IMR-90 (cell line): Measurements from ENCODE around the gene CERS6. TPM values are rescaled to one million over a fixed set of nuclear protein-coding genes. Genes with fewer than 3 reads are reported as not detected.

ENCODE experiments used
- ATAC-seq: fragments of 200-7000 bp; cut with Tn5 transposase; 2 replicates; pipeline ENCODE4 v1.9.1; 2020; ENCODE audit warnings: low read depth, mild to moderate bottlenecking, moderate library complexity
- BruUV-seq: library from RNA; stranded (reverse); fragments of 400-500 nt; replicated peaks from 2 replicates; lab custom pipeline; 2021; lab: Mats Ljungman, UMichigan
- CTCF ChIA-PET: fragments of 300-600 bp; formaldehyde crosslinking; extraction: SDS; loops from one replicate; lab custom pipeline; 2021; ENCODE audit warnings: antibody characterized with exemption; lab: Yijun Ruan, JAX
- POLR2A ChIA-PET: fragments of 300-600 bp; sonication (Branson Sonifier 250); formaldehyde crosslinking; loops from one replicate; lab custom pipeline; 2022; ENCODE audit warnings: antibody characterized with exemption; ENCODE audit not compliant: unreplicated experiment; lab: Charles Lee
- DNase-seq: peaks from one replicate; pipeline ENCODE4 v3.0.0; 2013
- H2AFZ ChIP-seq: replicated peaks from 2 replicates; pipeline ENCODE3; 2013; ENCODE audit warnings: low read length, mild to moderate bottlenecking; ENCODE audit not compliant: poor library complexity
- H2AK5ac ChIP-seq: 2 replicates; pipeline ENCODE4 v1.6.1; 2013; ENCODE audit warnings: low read depth, low read length, inconsistent platforms
- H2AK9ac ChIP-seq: replicated peaks from 2 replicates; pipeline ENCODE3; 2013; ENCODE audit warnings: mild to moderate bottlenecking, low read depth, low read length, moderate library complexity; ENCODE audit not compliant: poor library complexity
- H2BK120ac ChIP-seq: 2 replicates; pipeline ENCODE4 v1.6.1; 2013; ENCODE audit warnings: low read depth, low read length, inconsistent platforms
- H2BK15ac ChIP-seq: 3 replicates; pipeline ENCODE4 v1.6.1; 2013; ENCODE audit warnings: low read depth, low read length, inconsistent platforms
- H2BK20ac ChIP-seq: 2 replicates; pipeline ENCODE4 v1.6.1; 2013; ENCODE audit warnings: low read depth, mild to moderate bottlenecking, inconsistent platforms, low read length, moderate library complexity
- H2BK5ac ChIP-seq: 2 replicates; pipeline ENCODE4 v1.6.1; 2013; ENCODE audit warnings: mild to moderate bottlenecking, low read depth, low read length, inconsistent platforms; ENCODE audit not compliant: poor library complexity, severe bottlenecking
- H3K14ac ChIP-seq: replicated peaks from 2 replicates; pipeline ENCODE4 v1.6.1; 2013; ENCODE audit warnings: low read depth, low read length, inconsistent platforms
- H3K18ac ChIP-seq: 2 replicates; pipeline ENCODE4 v1.6.1; 2013; ENCODE audit warnings: low read depth, low read length, control low read depth
- H3K23ac ChIP-seq: 2 replicates; pipeline ENCODE4 v1.6.1; 2013; ENCODE audit warnings: low read depth, low read length, inconsistent platforms
- H3K27ac ChIP-seq: 2 replicates; pipeline ENCODE4 v1.5.1; 2013; ENCODE audit warnings: mild to moderate bottlenecking, control low read depth, low read length; ENCODE audit not compliant: insufficient read depth
- H3K27me3 ChIP-seq: 2 replicates; pipeline ENCODE4 v1.6.1; 2013; ENCODE audit warnings: low read length; ENCODE audit not compliant: control insufficient read depth, insufficient read depth
- H3K36me3 ChIP-seq: 2 replicates; pipeline ENCODE4 v1.6.1; 2013; ENCODE audit warnings: low read length, mixed read lengths; ENCODE audit not compliant: control insufficient read depth, insufficient read depth
- H3K4ac ChIP-seq: 2 replicates; pipeline ENCODE4 v1.6.1; 2013; ENCODE audit warnings: low read depth, low read length, inconsistent platforms
- H3K4me1 ChIP-seq: 2 replicates; pipeline ENCODE4 v1.6.1; 2013; ENCODE audit warnings: low read length, mixed read lengths; ENCODE audit not compliant: control insufficient read depth, insufficient read depth
- H3K4me2 ChIP-seq: 2 replicates; pipeline ENCODE4 v1.6.1; 2013; ENCODE audit warnings: low read depth, mild to moderate bottlenecking, control low read depth, low read length, moderate library complexity
- H3K4me3 ChIP-seq: 2 replicates; pipeline ENCODE4 v1.5.1; 2013; ENCODE audit warnings: low read depth, mild to moderate bottlenecking, control low read depth, low read length, moderate library complexity; ENCODE audit not compliant: insufficient read depth
- H3K56ac ChIP-seq: 2 replicates; pipeline ENCODE4 v1.6.1; 2013; ENCODE audit warnings: low read length, inconsistent platforms; ENCODE audit not compliant: insufficient read depth; ENCODE audit errors: extremely low read depth
- H3K79me1 ChIP-seq, 2 experiments: 2 replicates each; pipeline ENCODE4 v1.6.1; 2013; ENCODE audit warnings: low read length in 2 of 2, inconsistent platforms in 1 of 2, low read depth in 1 of 2
- H3K9ac ChIP-seq: 2 replicates; pipeline ENCODE4 v1.6.1; 2013; ENCODE audit warnings: low read depth, low read length, control low read depth
- H3K9me1 ChIP-seq: 2 replicates; pipeline ENCODE4 v1.6.1; 2013; ENCODE audit warnings: low read length, inconsistent platforms; ENCODE audit not compliant: insufficient read depth
- H3K9me3 ChIP-seq: 2 replicates; pipeline ENCODE4 v1.6.1; 2013; ENCODE audit warnings: low read length; ENCODE audit not compliant: control insufficient read depth, insufficient read depth
- H4K20me1 ChIP-seq: 2 replicates; pipeline ENCODE4 v1.6.1; 2013; ENCODE audit warnings: low read length, inconsistent platforms; ENCODE audit not compliant: insufficient read depth
- H4K5ac ChIP-seq: 2 replicates; pipeline ENCODE4 v1.6.1; 2013; ENCODE audit warnings: mild to moderate bottlenecking, low read depth, low read length, control low read depth
- H4K8ac ChIP-seq, 2 experiments: 2 replicates each; pipeline ENCODE4 v1.6.1; 2013; ENCODE audit warnings: low read depth in 2 of 2, low read length in 2 of 2, control low read depth in 1 of 2, inconsistent platforms in 1 of 2
- H4K91ac ChIP-seq: 2 replicates; pipeline ENCODE4 v1.6.1; 2013; ENCODE audit warnings: low read depth, low read length, inconsistent platforms; ENCODE audit not compliant: insufficient read depth
- BHLHE40 ChIP-seq: fragments of 150-350 bp; IDR thresholded peaks from 2 replicates; pipeline ENCODE4 v1.6.1; 2016; ENCODE audit warnings: mild to moderate bottlenecking, low read depth, low read length
- CEBPB ChIP-seq: IDR thresholded peaks from 2 replicates; pipeline ENCODE4 v1.6.1; 2012; ENCODE audit warnings: low read depth, low read length, improper control_type of control experiment
- CHD1 ChIP-seq: IDR thresholded peaks from 2 replicates; pipeline ENCODE4 v1.6.1; 2012; ENCODE audit warnings: low read depth, low read length, improper control_type of control experiment
- CTCF ChIP-seq: conservative IDR thresholded peaks from 2 replicates; pipeline ENCODE4 v1.5.1; 2012; ENCODE audit warnings: mild to moderate bottlenecking, low read depth, low read length, improper control_type of control experiment
- ELK1 ChIP-seq: fragments of 150-350 bp; IDR thresholded peaks from 2 replicates; pipeline ENCODE4 v1.6.1; 2016; ENCODE audit warnings: low read depth, mild to moderate bottlenecking, low read length, moderate library complexity, borderline replicate concordance
- FOS ChIP-seq: fragments of 150-350 bp; IDR thresholded peaks from 2 replicates; pipeline ENCODE4 v1.6.1; 2016; ENCODE audit warnings: low read depth, low read length
- MAFK ChIP-seq: IDR thresholded peaks from 2 replicates; pipeline ENCODE4 v1.6.1; 2012; ENCODE audit warnings: low read depth, low read length, improper control_type of control experiment
- MAZ ChIP-seq: IDR thresholded peaks from 2 replicates; pipeline ENCODE4 v1.6.1; 2012; ENCODE audit warnings: low read depth, mild to moderate bottlenecking, low read length, improper control_type of control experiment, moderate library complexity, borderline replicate concordance
- MXI1 ChIP-seq: IDR thresholded peaks from 2 replicates; pipeline ENCODE4 v1.6.1; 2012; ENCODE audit warnings: low read depth, mild to moderate bottlenecking, low read length, moderate library complexity, borderline replicate concordance
- NFE2L2 ChIP-seq: fragments of 150-350 bp; IDR thresholded peaks from 2 replicates; pipeline ENCODE4 v1.6.1; 2016; ENCODE audit warnings: low read depth, mild to moderate bottlenecking, low read length
- POLR2A ChIP-seq: IDR thresholded peaks from 2 replicates; pipeline ENCODE4 v1.6.1; 2012; ENCODE audit warnings: mild to moderate bottlenecking, low read depth, low read length
- RAD21 ChIP-seq: IDR thresholded peaks from 2 replicates; pipeline ENCODE4 v1.6.1; 2012; ENCODE audit warnings: low read length, improper control_type of control experiment
- RCOR1 ChIP-seq: IDR thresholded peaks from 2 replicates; pipeline ENCODE4 v1.6.1; 2012; ENCODE audit warnings: mild to moderate bottlenecking, low read length, improper control_type of control experiment; ENCODE audit not compliant: insufficient replicate concordance
- RFX5 ChIP-seq: IDR thresholded peaks from 2 replicates; pipeline ENCODE4 v1.8.0; 2012; ENCODE audit warnings: low read depth, mild to moderate bottlenecking, low read length, moderate library complexity
- SMC3 ChIP-seq: fragments of 150-350 bp; IDR thresholded peaks from 2 replicates; pipeline ENCODE4 v1.6.1; 2016; ENCODE audit warnings: low read depth, mild to moderate bottlenecking, antibody characterized with exemption, low read length, moderate library complexity
- USF2 ChIP-seq: fragments of 150-350 bp; IDR thresholded peaks from 2 replicates; pipeline ENCODE4 v1.6.1; 2017; ENCODE audit warnings: mild to moderate bottlenecking, antibody characterized with exemption, low read length, low read depth
- WGBS, 2 experiments: methylation state at CpG; one replicate each; pipeline versions ENCODE4 v1.1.5 to v1.1.7; 2013; ENCODE audit warnings: missing lambda C conversion rate in 2 of 2; ENCODE audit not compliant: insufficient read length in 1 of 2; ENCODE audit errors: extremely low coverage in 2 of 2; 5-methylcytosine and 5-hydroxymethylcytosine counted together
- dilution Hi-C: fragments of 300-500 bp; cut with HindIII; formaldehyde crosslinking; loops from one replicate; pipeline ENCODE4 v1.14.3; 2018; ENCODE audit warnings: low sequenced_read_pairs; ENCODE audit not compliant: unreplicated experiment
- in situ Hi-C: fragments of 300-500 bp; cut with MboI; formaldehyde crosslinking; loops from 3 replicates; pipeline ENCODE4 v1.14.3; 2019; ENCODE audit warnings: low sequenced_read_pairs, inconsistent platforms, mixed read lengths
- intact Hi-C: fragments of 100-400 bp; cut with micrococcal nuclease; formaldehyde crosslinking; loops from 2 replicates; pipeline ENCODE4 v1.10.0; 2022
- polyA plus RNA-seq, 3 experiments: library from polyadenylated mRNA; depleted of rRNA; stranded (reverse); fragments of >200 nt; gene quantifications; 2 replicates each; pipeline ENCODE4 v1.2.3, GENCODE V29; 2012; ENCODE audit warnings: low replicate concordance in 1 of 3
- total RNA-seq: library from RNA; depleted of rRNA; stranded (reverse); fragments of >200 nt; gene quantifications from 2 replicates; pipeline ENCODE4 v1.2.3, GENCODE V29; 2012

The CERS6 gene
- total and polyA plus RNA-seq, 2 of the 4 experiments (the other 2 are of a cell fraction) = 2.1 to 5.7 TPM

- H2AK5ac ChIP-seq = no peak overlapping the region
- intact Hi-C loops = no loop called here
- in situ Hi-C loops = no loop called here
- no peak overlapping the region for H4K8ac ChIP-seq
- no peak overlapping the region for H3K23ac ChIP-seq
- H3K36me3 ChIP-seq = no peaks in the 10 kb centered on the region
- no peak overlapping the region for H3K56ac ChIP-seq
- H2BK5ac ChIP-seq = no peak overlapping the region
- TF ChIP-seq CEBPB (no peak), USF2 (no peak), SMC3 (no peak), FOS (no peak), RFX5 (no peak), MXI1 (no peak), RAD21 (no peak), CHD1 (no peak), NFE2L2 (no peak), ELK1 (no peak), BHLHE40 (no peak), RCOR1 (no peak), CTCF (no peak), POLR2A (no peak), MAZ (no peak), MAFK (no peak)
- H4K20me1 ChIP-seq = no peaks in the 10 kb centered on the region
- no peaks in the 10 kb centered on the region for H3K9me1 ChIP-seq
- dilution Hi-C loops = no loop called here
- H3K9me3 ChIP-seq = no peaks in the 10 kb centered on the region
- no peak overlapping the region for H3K27ac ChIP-seq
- no peak overlapping the region for H3K4me2 ChIP-seq
- H3K14ac ChIP-seq = no peak overlapping the region
- POLR2A ChIA-PET = no interaction called here
- no peak overlapping the region for H2BK120ac ChIP-seq
- no peak overlapping the region for H2AK9ac ChIP-seq
- no peak overlapping the region for H4K5ac ChIP-seq
- CTCF ChIA-PET = no interaction called here
- H4K91ac ChIP-seq = no peak overlapping the region
- no peak overlapping the region for H3K9ac ChIP-seq
- H3K4ac ChIP-seq = no peak overlapping the region
- no TSS peak for BruUV-seq
- no peaks in the 10 kb centered on the region for H3K4me1 ChIP-seq
- ATAC-seq (no peak), DNase-seq (no peak)
- H3K27me3 ChIP-seq = no peaks in the 10 kb centered on the region; the same call in 1 of the 2 replicates
- H2BK20ac ChIP-seq = no peak overlapping the region
- H3K18ac ChIP-seq = no peak overlapping the region
- H3K79me1 ChIP-seq = no peaks in the 10 kb centered on the region
- no peak overlapping the region for H2BK15ac ChIP-seq
- no CpG with 5 or more reads among the region's 4 CpGs for WGBS, 2 experiments
- H2AFZ ChIP-seq = no peak overlapping the region
- no peak overlapping the region for H3K4me3 ChIP-seq
These were observed 326.2 kb downstream of the CERS6 start for GRCh38 chr2:168782271-168782670.
